Thoracic aorta (tissue), 2 donors: ENCODE measurements around the gene PECR. TPM values are rescaled to one million over a fixed set of nuclear protein-coding genes. Genes with fewer than 3 reads are reported as not detected.

ENCODE experiments used
- ATAC-seq: fragments of 150-250 bp; one replicate; pipeline ENCODE4 v1.8.0; 2017; ENCODE audit warnings: low read depth; ENCODE audit not compliant: insufficient number of reproducible peaks, low FRiP score
- DNase-seq: peaks from one replicate; pipeline ENCODE4 v3.0.0-alpha.2; 2020; ENCODE audit warnings: low spot score
- H3K27ac ChIP-seq, 2 donors: fragments of 200-600 bp; sonication (generic); 1 replicate in 1 of 2; 2 replicates in 1 of 2; pipeline ENCODE4 v1.5.1; 2016; ENCODE audit warnings: mild to moderate bottlenecking in 2 of 2, moderate library complexity in 2 of 2
- H3K27me3 ChIP-seq: fragments of 200-600 bp; sonication (generic); replicated peaks from 2 replicates; pipeline ENCODE4 v1.6.0; 2016; ENCODE audit warnings: mild to moderate bottlenecking; ENCODE audit not compliant: insufficient read depth
- H3K36me3 ChIP-seq: fragments of 200-600 bp; sonication (generic); one replicate; pipeline ENCODE4 v1.5.1; 2016
- H3K4me1 ChIP-seq, 2 donors: fragments of 200-600 bp; sonication (generic); 1 replicate in 1 of 2; 2 replicates in 1 of 2; pipeline versions ENCODE4 v1.5.1 to v1.6.0; 2016; ENCODE audit warnings: low read depth in 2 of 2, mild to moderate bottlenecking in 1 of 2; ENCODE audit not compliant: control insufficient read depth in 1 of 2
- H3K4me3 ChIP-seq: fragments of 200-600 bp; sonication (generic); 2 replicates; pipeline ENCODE4 v1.5.1; 2016; ENCODE audit warnings: mild to moderate bottlenecking
- H3K9me3 ChIP-seq: fragments of 200-600 bp; sonication (generic); 2 replicates; pipeline ENCODE4 v1.5.1; 2016
- CTCF ChIP-seq: fragments of 200-600 bp; sonication (generic); IDR thresholded peaks from one replicate; pipeline ENCODE4 v1.5.1; 2019; ENCODE audit warnings: antibody characterized with exemption
- total RNA-seq, 2 donors: library from RNA; depleted of rRNA; stranded (reverse); fragments of >200 nt; gene quantifications; one replicate each; pipeline versions ENCODE4 v1.1.0 to v1.2.3, GENCODE V29; 2016

The PECR gene
- total RNA-seq, 2 donors from 2014 or later, result 2.8 to 7.3 TPM

GRCh38 chr2:216110620-216111019 lies 29.0 kb upstream of the PECR start:
- Histone ChIP-seq H3K4me1 (peaks cover 12 to 41% of the 10 kb centered on the region in 2 donors), H3K36me3 (peaks cover 9% of the 10 kb centered on the region), H3K4me3 (peak overlapping the region; percentile 95), H3K27ac (no peak overlapping the region), H3K9me3 (no peaks in the 10 kb centered on the region), H3K27me3 (no peaks in the 10 kb centered on the region)
- DNase-seq (no peak), ATAC-seq (no peak)
- no peak for TF ChIP-seq CTCF

GRCh38 chr2:216109962-216110614 lies 28.5 kb upstream of the PECR start:
- Histone ChIP-seq H3K4me1 (peaks cover 7 to 37% of the 10 kb centered on the region in 2 donors), H3K27me3 (no peaks in the 10 kb centered on the region), H3K9me3 (no peaks in the 10 kb centered on the region), H3K27ac (peak overlapping the region; percentile 91 to 92), H3K36me3 (peaks cover 9% of the 10 kb centered on the region), H3K4me3 (peak overlapping the region; percentile 95)
- ATAC-seq, result no peak
- no peak for TF ChIP-seq CTCF
- no peak for DNase-seq

DNA sequence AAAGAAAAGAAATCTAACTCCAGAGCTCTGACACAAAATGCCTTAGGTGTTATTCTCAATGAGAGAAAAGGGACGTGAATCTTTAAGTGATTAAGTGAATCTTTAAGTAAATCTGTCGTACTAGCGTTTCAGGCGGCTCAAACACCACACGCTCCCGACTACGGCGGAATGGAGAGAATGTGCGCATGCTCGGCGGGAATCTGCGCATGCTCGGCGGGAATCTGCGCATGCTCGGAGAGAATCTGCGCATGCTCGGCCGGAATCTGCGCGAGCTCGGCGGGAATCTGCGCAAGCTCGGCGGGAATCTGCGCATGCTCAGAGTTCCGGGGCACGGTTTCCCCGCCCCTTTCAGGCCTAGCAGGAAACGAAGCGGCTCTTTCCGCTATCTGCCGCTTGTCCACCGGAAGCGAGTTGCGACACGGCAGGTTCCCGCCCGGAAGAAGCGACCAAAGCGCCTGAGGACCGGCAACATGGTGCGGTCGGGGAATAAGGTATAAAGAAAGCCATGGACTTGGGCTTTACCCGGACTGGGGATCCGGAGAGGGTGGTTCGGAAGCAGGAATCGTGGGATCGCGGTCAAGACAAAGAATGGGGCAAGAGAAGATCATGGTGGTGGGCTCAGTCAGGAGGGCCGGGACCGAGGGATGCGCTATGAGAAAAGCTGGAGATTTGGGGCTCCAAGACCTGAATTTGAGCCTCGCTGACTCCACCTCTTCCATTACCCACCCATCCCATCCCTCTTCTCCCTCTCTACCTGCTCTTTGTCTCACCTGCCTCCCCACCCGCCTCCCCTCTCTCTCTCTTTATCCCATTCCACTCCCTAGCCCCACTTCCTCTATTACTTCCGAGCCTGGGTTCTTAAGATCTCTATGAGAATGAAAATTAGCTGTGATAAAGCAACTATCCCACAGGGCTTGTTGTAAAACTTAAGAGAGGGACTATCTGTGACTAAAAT lies 27.6 kb upstream of the PECR start, which contains the start of gene XRCC5:
XRCC5 (plus strand) TSS at position 382 of the 955 bp plus-strand sequence; CDS start at position 471, 89 bp downstream.
- Histone ChIP-seq H3K27ac (peak within 1 kb of the TSS; percentile 91 to 92), H3K4me1 (peaks cover 7 to 34% of the 10 kb centered on the region in 2 donors), H3K27me3 (no peaks in the 10 kb centered on the region), H3K4me3 (peak within 1 kb of the TSS; percentile 95), H3K36me3 (peaks cover 9% of the 10 kb centered on the region), H3K9me3 (no peaks in the 10 kb centered on the region)
- ATAC-seq, result peak; percentile 87
- no peak for TF ChIP-seq CTCF
- DNase-seq, result peak; percentile 79

DNA sequence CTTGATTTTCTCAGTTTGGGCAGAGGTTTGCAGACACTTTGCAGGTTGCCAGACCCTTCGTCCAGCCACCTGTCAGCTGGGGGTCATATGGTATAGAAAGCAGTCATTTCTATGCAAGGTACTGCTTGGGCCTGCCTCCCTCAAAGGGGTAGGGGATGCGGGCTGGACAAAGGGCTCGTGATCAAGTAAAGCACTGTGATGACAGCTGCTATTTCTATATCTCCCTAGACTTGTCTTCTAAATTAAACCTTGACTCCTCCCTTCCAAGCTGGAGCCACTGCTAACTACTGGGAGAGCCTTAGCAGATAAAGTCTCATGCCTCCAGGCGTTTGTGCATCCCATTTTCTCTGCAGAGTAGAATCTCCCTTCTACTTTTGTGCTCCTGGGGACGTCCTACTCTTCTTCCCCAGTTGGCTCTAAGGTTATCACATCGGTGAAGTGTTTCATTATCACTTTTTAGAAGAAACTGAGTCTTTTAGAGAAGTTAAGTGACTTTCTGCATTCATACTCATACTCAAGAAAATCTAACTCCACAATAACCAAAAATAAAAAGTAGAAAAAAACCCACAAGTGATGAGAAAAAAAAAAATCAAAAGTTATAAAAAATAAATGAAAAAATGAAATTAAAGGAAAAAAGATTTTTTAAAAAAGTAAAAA lies 26.8 kb upstream of the PECR start:
- H3K36me3 ChIP-seq, result peaks cover 4% of the 10 kb centered on the region
- ATAC-seq, result no peak
- TF ChIP-seq CTCF, result no peak
- no peak overlapping the region for H3K27ac ChIP-seq
- peak overlapping the region; percentile 95 for H3K4me3 ChIP-seq
- H3K9me3 ChIP-seq, result no peaks in the 10 kb centered on the region
- no peak for DNase-seq
- H3K4me1 ChIP-seq, result peaks cover 7 to 31% of the 10 kb centered on the region in 2 donors
- H3K27me3 ChIP-seq, result no peaks in the 10 kb centered on the region
